ENCODE results near the gene NPTXR.

NPTXR gene

DNA sequence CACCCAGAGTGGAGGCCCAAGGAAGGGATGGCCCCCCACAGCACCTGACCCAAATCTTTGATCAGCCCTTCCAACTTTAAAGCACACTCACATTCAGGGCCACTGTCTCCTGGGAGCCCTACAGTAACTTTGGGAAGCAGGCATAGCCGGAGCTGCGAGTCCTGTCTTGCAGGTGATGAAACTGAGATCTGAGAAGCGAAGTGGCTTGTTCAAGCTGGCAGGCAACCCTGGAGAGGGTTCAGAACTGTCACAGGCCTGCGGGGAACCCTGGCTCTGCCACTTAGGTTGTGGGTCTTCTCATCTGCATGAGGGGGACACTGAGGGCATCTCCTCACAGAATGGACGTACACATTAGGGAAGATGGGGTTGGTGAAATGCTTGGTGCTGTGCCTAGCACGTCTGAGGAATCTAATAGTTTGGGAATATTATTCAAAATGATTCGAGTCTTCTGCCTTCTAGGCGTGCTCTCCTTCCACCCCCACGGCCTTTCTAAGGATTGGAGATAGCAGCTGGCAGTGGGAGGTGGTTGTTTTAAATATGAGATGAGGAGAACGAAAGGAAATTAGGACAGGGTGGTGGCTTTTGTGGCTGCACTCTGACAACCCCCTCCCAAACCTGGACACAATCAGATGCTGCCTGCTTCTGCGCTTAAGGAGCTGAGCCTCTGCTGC lies 69.2 kb downstream of the NPTXR start:
- peaks cover 0 to 12% (median 4%) of the 10 kb centered on the region in 4 experiments for H3K36me3 ChIP-seq (ENCODE audit: control insufficient read depth in 4 of 4, insufficient read depth in 4 of 4, low read length in 3 of 4)
- 97% methylated on average over 5 of the region's 11 CpGs for WGBS (ENCODE audit: insufficient coverage)
- H3K27ac ChIP-seq (ENCODE audit: insufficient read depth in 1 of 2, low read depth in 1 of 2, low read length in 2 of 2, poor library complexity in 1 of 2, severe bottlenecking in 2 of 2): no peak overlapping the region
- ChIA-PET CTCF (no interaction called here), POLR2A (no interaction called here)
- H3K4me3 ChIP-seq (ENCODE audit: control insufficient read depth in 1 of 7, extremely low read depth in 1 of 7, insufficient read depth in 4 of 7, low read depth in 2 of 7, low read length in 6 of 7): no peak overlapping the region
- peaks cover 0 to 12% (median 0%) of the 10 kb centered on the region in 4 experiments for H3K4me1 ChIP-seq (ENCODE audit: control extremely low read depth in 1 of 4, control insufficient read depth in 4 of 4, insufficient read depth in 4 of 4, low read length in 3 of 4)
- H3K27me3 ChIP-seq (replicated peaks in 2 of 5; ENCODE audit: control insufficient read depth in 4 of 5, insufficient read depth in 5 of 5, low read length in 4 of 5): no peaks in the 10 kb centered on the region
- no peaks in the 10 kb centered on the region for H3K9me3 ChIP-seq (ENCODE audit: control extremely low read depth in 1 of 5, control insufficient read depth in 4 of 5, insufficient read depth in 2 of 5, low read depth in 1 of 5, low read length in 4 of 5)
- DNase-seq: no peak

DNA sequence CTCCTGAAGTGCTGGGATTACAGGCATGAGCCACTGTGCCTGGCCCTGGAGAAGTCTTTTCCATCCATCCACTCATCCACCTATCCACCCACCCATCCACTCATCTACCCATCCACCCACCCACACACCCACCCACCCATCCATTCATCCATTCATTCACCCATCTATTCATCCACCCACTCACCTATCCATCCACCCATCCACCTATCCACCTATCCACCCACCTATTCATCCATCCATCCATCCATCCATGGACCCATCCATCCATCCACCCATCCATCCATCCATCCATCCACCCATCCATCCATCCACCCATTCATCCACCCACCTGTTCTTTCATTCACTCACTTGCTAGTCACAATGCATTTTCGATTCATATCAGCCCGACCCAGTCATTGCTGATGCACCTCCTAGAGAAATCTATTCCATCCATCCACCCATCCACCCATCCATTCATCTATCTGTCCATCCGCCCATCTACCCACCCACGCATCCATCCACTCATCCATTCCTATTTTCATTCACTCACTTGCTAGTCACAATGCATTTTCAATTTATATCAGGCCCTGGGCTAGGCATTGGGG lies 70.4 kb downstream of the NPTXR start:
- ChIA-PET CTCF (no interaction called here), POLR2A (no interaction called here)
- Histone ChIP-seq H3K27ac (ENCODE audit: insufficient read depth in 1 of 2, low read depth in 1 of 2, low read length in 2 of 2, poor library complexity in 1 of 2, severe bottlenecking in 2 of 2) (no peak overlapping the region), H3K27me3 (replicated peaks in 2 of 5; ENCODE audit: control insufficient read depth in 4 of 5, insufficient read depth in 5 of 5, low read length in 4 of 5) (no peaks in the 10 kb centered on the region), H3K4me1 (ENCODE audit: control extremely low read depth in 1 of 4, control insufficient read depth in 4 of 4, insufficient read depth in 4 of 4, low read length in 3 of 4) (peaks cover 0 to 12% (median under 1%) of the 10 kb centered on the region in 4 experiments), H3K9me3 (ENCODE audit: control extremely low read depth in 1 of 5, control insufficient read depth in 4 of 5, insufficient read depth in 2 of 5, low read depth in 1 of 5, low read length in 4 of 5) (no peaks in the 10 kb centered on the region), H3K36me3 (ENCODE audit: control insufficient read depth in 4 of 4, insufficient read depth in 4 of 4, low read length in 3 of 4) (peaks cover 0 to 6% (median 2%) of the 10 kb centered on the region in 4 experiments), H3K4me3 (ENCODE audit: control insufficient read depth in 1 of 7, extremely low read depth in 1 of 7, insufficient read depth in 4 of 7, low read depth in 2 of 7, low read length in 6 of 7) (no peak overlapping the region)
- DNase-seq: no peak
- 96% methylated on average over 4 of the region's 4 CpGs for WGBS (ENCODE audit: insufficient coverage)

DNA sequence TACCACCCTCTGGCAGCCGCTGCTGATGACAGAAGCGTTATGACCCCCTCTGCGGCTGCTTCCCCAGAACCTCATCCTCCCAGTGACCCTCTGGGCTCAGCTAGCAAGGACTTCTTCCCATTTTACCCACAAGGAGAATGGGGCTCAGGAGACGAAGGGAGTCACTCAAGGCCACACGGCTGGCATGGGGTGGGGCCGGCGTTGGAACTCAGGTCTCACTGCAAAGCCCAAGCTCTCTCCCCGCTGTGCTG lies 71.3 kb downstream of the NPTXR start:
- Histone ChIP-seq H3K36me3 (ENCODE audit: control insufficient read depth in 4 of 4, insufficient read depth in 4 of 4, low read length in 3 of 4) (peaks cover 0 to 2% (median 0%) of the 10 kb centered on the region in 4 experiments), H3K9me3 (ENCODE audit: control extremely low read depth in 1 of 5, control insufficient read depth in 4 of 5, insufficient read depth in 2 of 5, low read depth in 1 of 5, low read length in 4 of 5) (no peaks in the 10 kb centered on the region), H3K27me3 (replicated peaks in 2 of 5; ENCODE audit: control insufficient read depth in 4 of 5, insufficient read depth in 5 of 5, low read length in 4 of 5) (no peaks in the 10 kb centered on the region), H3K4me3 (ENCODE audit: control insufficient read depth in 1 of 7, extremely low read depth in 1 of 7, insufficient read depth in 4 of 7, low read depth in 2 of 7, low read length in 6 of 7) (no peak overlapping the region), H3K27ac (ENCODE audit: insufficient read depth in 1 of 2, low read depth in 1 of 2, low read length in 2 of 2, poor library complexity in 1 of 2, severe bottlenecking in 2 of 2) (no peak overlapping the region), H3K4me1 (ENCODE audit: control extremely low read depth in 1 of 4, control insufficient read depth in 4 of 4, insufficient read depth in 4 of 4, low read length in 3 of 4) (peaks cover 0 to 15% (median 2%) of the 10 kb centered on the region in 4 experiments)
- no peak for DNase-seq
- ChIA-PET CTCF (no interaction called here), POLR2A (no interaction called here)
- 95% methylated on average over 8 of the region's 8 CpGs for WGBS (ENCODE audit: insufficient coverage)

DNA sequence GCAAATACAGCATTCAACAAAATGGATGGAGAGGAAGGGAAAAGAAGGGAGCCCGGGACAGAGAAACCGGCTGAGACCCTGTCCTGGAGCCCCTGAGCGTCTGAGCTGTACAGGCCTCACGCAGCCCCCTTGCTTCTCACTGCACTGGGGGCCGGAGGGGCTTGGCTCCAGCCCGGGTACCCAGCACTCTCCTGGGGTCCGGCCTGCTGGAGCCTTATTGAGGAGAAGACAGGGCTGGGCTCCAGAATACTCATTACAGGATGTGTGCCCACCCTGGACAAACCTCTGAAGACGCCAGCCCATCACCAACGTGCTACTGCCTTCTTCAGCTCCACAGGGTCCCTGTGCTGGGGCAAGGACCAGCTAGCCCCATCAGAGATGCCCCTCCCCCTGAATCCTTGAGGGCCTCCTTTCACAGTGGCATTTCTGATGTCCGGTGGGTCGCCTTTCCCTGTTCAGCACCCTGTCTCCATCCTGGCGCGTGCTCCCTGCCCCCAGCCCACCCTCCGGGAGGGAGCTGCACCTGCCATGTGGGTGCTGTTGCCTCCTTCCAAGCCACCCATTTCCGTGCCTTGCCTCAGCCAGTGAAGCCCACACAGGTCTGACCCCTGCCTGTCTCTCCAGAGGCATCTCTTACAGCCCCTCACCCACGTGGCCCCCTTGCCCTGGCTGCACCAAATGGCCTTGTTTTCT lies 73.4 kb downstream of the NPTXR start:
- H3K9me3 ChIP-seq (ENCODE audit: control extremely low read depth in 1 of 5, control insufficient read depth in 4 of 5, insufficient read depth in 2 of 5, low read depth in 1 of 5, low read length in 4 of 5): no peaks in the 10 kb centered on the region
- H3K4me1 ChIP-seq (ENCODE audit: control extremely low read depth in 1 of 4, control insufficient read depth in 4 of 4, insufficient read depth in 4 of 4, low read length in 3 of 4): peaks cover 0 to 16% (median 9%) of the 10 kb centered on the region in 4 experiments
- H3K4me3 ChIP-seq (ENCODE audit: control insufficient read depth in 1 of 7, extremely low read depth in 1 of 7, insufficient read depth in 4 of 7, low read depth in 2 of 7, low read length in 6 of 7): no peak overlapping the region
- H3K36me3 ChIP-seq (ENCODE audit: control insufficient read depth in 4 of 4, insufficient read depth in 4 of 4, low read length in 3 of 4): no peaks in the 10 kb centered on the region
- WGBS (ENCODE audit: insufficient coverage): 98% methylated on average over 16 of the region's 16 CpGs
- no peaks in the 10 kb centered on the region for H3K27me3 ChIP-seq (replicated peaks in 2 of 5; ENCODE audit: control insufficient read depth in 4 of 5, insufficient read depth in 5 of 5, low read length in 4 of 5)
- no peak for DNase-seq
- POLR2A ChIA-PET: no interaction called here
- CTCF ChIA-PET: interaction anchor here (0.6 to 5.5 kb wide), 11 partner anchors 11 to 336 kb away, joined by 3 to 29 read pairs (median 8); partner anchors contain the start of genes NPTXR and SUN2
- no peak overlapping the region for H3K27ac ChIP-seq (ENCODE audit: insufficient read depth in 1 of 2, low read depth in 1 of 2, low read length in 2 of 2, poor library complexity in 1 of 2, severe bottlenecking in 2 of 2)
